Measurements from ENCODE around the gene DAB2IP. TPM values are rescaled to one million over a fixed set of nuclear protein-coding genes. Genes with fewer than 3 reads are reported as not detected.

The DAB2IP gene
- total RNA-seq, 4 donors from 2014 or later = 35.2 to 56.4 (median 51.4) TPM

DNA sequence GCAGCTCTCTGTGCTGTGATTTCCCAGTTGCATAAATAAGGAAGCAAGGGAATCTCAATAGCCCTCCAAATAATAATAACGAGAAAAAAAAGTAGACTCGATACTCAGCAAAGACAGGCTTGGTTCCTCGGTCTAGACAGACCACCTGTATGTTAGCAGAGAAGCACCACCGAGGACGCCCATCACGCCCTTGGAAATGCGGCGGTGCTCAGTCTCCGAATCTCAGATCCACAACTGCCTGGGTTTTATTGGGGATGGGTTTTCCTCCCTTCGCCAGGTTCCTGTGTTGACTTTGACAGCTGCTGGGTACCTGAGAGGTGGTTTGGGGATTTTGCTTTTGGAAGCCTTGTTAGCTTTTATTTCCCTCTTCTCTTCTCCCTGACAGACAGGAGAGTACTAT is 7.2 kb downstream of the DAB2IP start:
- 89% methylated on average over 10 of the region's 10 CpGs for WGBS, 2 donors
- Histone ChIP-seq H3K27me3 (no peaks in the 10 kb centered on the region), H3K4me3 (no peak overlapping the region), H3K36me3 (no peaks in the 10 kb centered on the region), H3K27ac (peak overlapping the region in 1 of 4 donors; percentile 41), H3K4me1 (peaks cover 0 to 9% (median 0%) of the 10 kb centered on the region in 4 donors), H3K9me3 (no peaks in the 10 kb centered on the region)
- TF ChIP-seq EP300 (IDR thresholded peaks at IDR 0.05) (no peak), POLR2A (IDR thresholded peaks at IDR 0.05) (no peak), CTCF (IDR thresholded peaks at IDR 0.05) (no peak)
- no peak for DNase-seq (ENCODE audit: low spot score in 2 of 2)

- no peak for DNase-seq (ENCODE audit: low spot score in 2 of 2)
- no peaks in the 10 kb centered on the region for H3K36me3 ChIP-seq
- H3K4me1 ChIP-seq = peaks cover 0 to 9% (median 0%) of the 10 kb centered on the region in 4 donors
- H3K27me3 ChIP-seq = no peaks in the 10 kb centered on the region
- no peak overlapping the region for H3K27ac ChIP-seq
- TF ChIP-seq EP300 (IDR thresholded peaks at IDR 0.05) = no peak
- no peak for TF ChIP-seq CTCF (IDR thresholded peaks at IDR 0.05)
- H3K9me3 ChIP-seq = no peaks in the 10 kb centered on the region
- 85 to 87% methylated on average over 6 of the region's 6 CpGs for WGBS, 2 donors
- no peak overlapping the region for H3K4me3 ChIP-seq
Observed at GRCh38 chr9:121660367-121660766, 8.9 kb downstream of the DAB2IP start.

DNA sequence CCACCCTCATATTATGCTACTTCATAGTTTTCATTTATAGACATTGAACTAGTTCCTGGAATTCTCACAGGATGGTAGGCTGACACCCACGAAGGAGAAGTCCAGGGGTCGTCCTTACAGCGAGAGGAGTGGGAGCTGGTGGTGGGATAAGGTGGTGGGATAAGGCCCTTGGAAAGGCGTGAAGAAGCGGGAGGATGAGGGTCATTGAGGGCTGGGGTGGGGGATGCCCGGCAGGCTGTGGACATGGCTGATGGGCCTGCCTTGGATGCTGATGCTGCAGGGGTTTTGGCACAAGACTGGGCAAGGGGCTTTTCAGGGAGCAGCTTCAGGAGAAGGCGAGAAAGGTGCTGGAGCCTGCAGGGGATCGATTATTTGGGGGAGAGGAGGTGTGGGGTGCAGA is 9.4 kb downstream of the DAB2IP start:
- peaks cover 0 to 9% (median 0%) of the 10 kb centered on the region in 4 donors for H3K4me1 ChIP-seq
- DNase-seq (ENCODE audit: low spot score in 2 of 2) = no peak

DNA sequence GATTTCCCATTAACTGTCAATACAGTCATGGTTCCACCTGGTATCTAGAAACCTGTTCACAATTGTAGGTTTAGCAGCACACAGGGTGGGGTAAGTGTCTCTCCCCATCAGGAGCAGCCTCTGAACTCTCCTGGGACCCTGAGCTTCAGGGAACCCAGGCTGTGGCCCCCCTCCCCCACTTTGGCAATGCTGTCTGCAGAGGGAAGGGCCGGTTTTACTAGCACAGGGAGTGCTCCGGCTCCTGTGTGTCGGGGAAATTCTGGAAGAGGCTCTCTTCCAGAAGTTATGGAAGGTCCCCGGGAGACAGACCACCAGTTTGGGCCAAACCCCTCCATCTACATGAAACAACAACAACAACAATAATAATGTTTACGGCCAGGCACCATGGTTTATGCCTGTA is 9.9 kb downstream of the DAB2IP start:
- Histone ChIP-seq H3K27ac (no peak overlapping the region), H3K4me3 (no peak overlapping the region), H3K36me3 (no peaks in the 10 kb centered on the region), H3K4me1 (peaks cover 0 to 9% (median 0%) of the 10 kb centered on the region in 4 donors), H3K9me3 (no peaks in the 10 kb centered on the region), H3K27me3 (no peaks in the 10 kb centered on the region)
- no peak for DNase-seq (ENCODE audit: low spot score in 2 of 2)
- TF ChIP-seq EP300 (IDR thresholded peaks at IDR 0.05) = no peak
- no peak for TF ChIP-seq POLR2A (IDR thresholded peaks at IDR 0.05)
- TF ChIP-seq CTCF (IDR thresholded peaks at IDR 0.05) = no peak
- 88 to 93% methylated on average over 5 of the region's 5 CpGs for WGBS, 2 donors

More for the DNA sequence above, 9.4 kb downstream of the DAB2IP start:
- H3K27me3 ChIP-seq = no peaks in the 10 kb centered on the region
- H3K36me3 ChIP-seq = no peaks in the 10 kb centered on the region
- H3K4me3 ChIP-seq = no peak overlapping the region
- no peak overlapping the region for H3K27ac ChIP-seq
- 81 to 84% methylated on average over 8 of the region's 8 CpGs for WGBS, 2 donors
- TF ChIP-seq CTCF (IDR thresholded peaks at IDR 0.05) (no peak), POLR2A (IDR thresholded peaks at IDR 0.05) (no peak), EP300 (IDR thresholded peaks at IDR 0.05) (no peak)
- H3K9me3 ChIP-seq = no peaks in the 10 kb centered on the region

- Histone ChIP-seq H3K9me3 (no peaks in the 10 kb centered on the region), H3K4me1 (peaks cover 0 to 9% (median 0%) of the 10 kb centered on the region in 4 donors), H3K27me3 (no peaks in the 10 kb centered on the region), H3K4me3 (no peak overlapping the region), H3K27ac (no peak overlapping the region), H3K36me3 (no peaks in the 10 kb centered on the region)
- DNase-seq (ENCODE audit: low spot score in 2 of 2) = no peak
- WGBS, 2 donors = 65 to 74% methylated on average over 3 of the region's 3 CpGs
- TF ChIP-seq EP300 (IDR thresholded peaks at IDR 0.05) (no peak), CTCF (IDR thresholded peaks at IDR 0.05) (no peak), POLR2A (IDR thresholded peaks at IDR 0.05) (no peak)
Observed at GRCh38 chr9:121662359-121662758, 10.9 kb downstream of the DAB2IP start.

All from tibial nerve (tissue), 4 donors.